ENCODE measurements around the gene WNT8A.

GRCh38 chr5:138038826-138039225, 45.0 kb upstream of the WNT8A start:
- TF ChIP-seq CTCF (IDR thresholded peaks at IDR 0.05; ENCODE audit: borderline replicate concordance, extremely low read depth, low read length, poor library complexity, severe bottlenecking), result no peak
- no peak for TF ChIP-seq EZH2 (IDR thresholded peaks at IDR 0.05; ENCODE audit: borderline replicate concordance, low read depth, low read length, severe bottlenecking)
